GM12878 (cell line): Measurements from ENCODE around the gene SELENOO. TPM values are rescaled to one million over a fixed set of nuclear protein-coding genes. Genes with fewer than 3 reads are reported as not detected.

Experiments
- ASH2L ChIP-seq: fragments of 300-600, 200-600 bp; sonication (generic); IDR thresholded peaks from 2 replicates; pipeline ENCODE4 v1.6.1; 2017; ENCODE audit warnings: low read depth, mild to moderate bottlenecking, borderline replicate concordance
- BCLAF1 ChIP-seq: fragments of 450-650 bp; IDR thresholded peaks from 2 replicates; pipeline ENCODE4 v1.6.1; 2017; ENCODE audit warnings: antibody characterized with exemption, mild to moderate bottlenecking, moderate library complexity
- BRCA1 ChIP-seq: IDR thresholded peaks from 2 replicates; pipeline ENCODE4 v1.6.1; 2011; ENCODE audit warnings: low read depth, low read length, improper control_type of control experiment
- CBFB ChIP-seq: IDR thresholded peaks from 2 replicates; pipeline ENCODE4 v1.6.1; 2016; ENCODE audit warnings: antibody characterized with exemption, low read depth
- CREM ChIP-seq: IDR thresholded peaks from 2 replicates; pipeline ENCODE4 v1.6.1; 2014; ENCODE audit warnings: antibody characterized with exemption, low read depth
- ESRRA ChIP-seq: IDR thresholded peaks from 2 replicates; pipeline ENCODE4 v1.6.1; 2012; ENCODE audit warnings: mild to moderate bottlenecking, low read length, improper control_type of control experiment
- HCFC1 ChIP-seq: fragments of 150-350 bp; IDR thresholded peaks from 2 replicates; pipeline ENCODE4 v1.6.1; 2014; ENCODE audit warnings: low read length
- HDGF ChIP-seq: fragments of 450-650 bp; IDR thresholded peaks from 2 replicates; pipeline ENCODE4 v1.6.1; 2016; ENCODE audit warnings: antibody characterized with exemption
- IKZF2 ChIP-seq, 2 experiments: fragments of 450-650 bp; IDR thresholded peaks; 2 replicates each; pipeline ENCODE4 v1.6.1; 2017; ENCODE audit warnings: mild to moderate bottlenecking in 2 of 2, moderate library complexity in 2 of 2
- IRF5 ChIP-seq: fragments of 450-650 bp; IDR thresholded peaks from 2 replicates; pipeline ENCODE4 v1.6.1; 2017; ENCODE audit warnings: borderline replicate concordance
- MEF2A ChIP-seq: IDR thresholded peaks from 2 replicates; pipeline ENCODE4 v1.6.1; 2011; ENCODE audit warnings: low read depth, mild to moderate bottlenecking, low read length, moderate library complexity; ENCODE audit not compliant: insufficient read depth
- MYB ChIP-seq: fragments of 150-350 bp; IDR thresholded peaks from 2 replicates; pipeline ENCODE4 v1.6.1; 2014; ENCODE audit warnings: mild to moderate bottlenecking, low read depth, low read length, borderline replicate concordance
- PML ChIP-seq: IDR thresholded peaks from 2 replicates; pipeline ENCODE4 v1.6.1; 2012; ENCODE audit warnings: low read length, inconsistent platforms
- POLR2A ChIP-seq: IDR thresholded peaks from 2 replicates; pipeline ENCODE4 v1.6.1; 2011; ENCODE audit warnings: low read depth, mild to moderate bottlenecking, low read length
- POLR2AphosphoS2 ChIP-seq: IDR thresholded peaks from 2 replicates; pipeline ENCODE4 v1.6.1; 2011; ENCODE audit warnings: low read depth, mild to moderate bottlenecking, low read length, improper control_type of control experiment, moderate library complexity
- PRDM15 ChIP-seq: fragments of 450-650 bp; formaldehyde crosslinking; IDR thresholded peaks from 2 replicates; pipeline ENCODE4 v1.4.0; 2020; ENCODE audit warnings: mild to moderate bottlenecking, moderate library complexity
- RUNX3 ChIP-seq: IDR thresholded peaks from 2 replicates; pipeline ENCODE4 v1.6.1; 2012; ENCODE audit warnings: low read length, inconsistent platforms
- SIX5 ChIP-seq: IDR thresholded peaks from 2 replicates; pipeline ENCODE4 v1.6.1; 2011; ENCODE audit warnings: mild to moderate bottlenecking, low read depth, low read length, moderate library complexity; ENCODE audit not compliant: severe bottlenecking
- SRF ChIP-seq, 2 experiments: IDR thresholded peaks; 2 replicates each; pipeline ENCODE4 v1.6.1; 2011; ENCODE audit warnings: low read depth in 2 of 2, low read length in 2 of 2, mild to moderate bottlenecking in 1 of 2, moderate library complexity in 1 of 2
- TCF7 ChIP-seq: IDR thresholded peaks from 2 replicates; pipeline ENCODE4 v1.6.1; 2014; ENCODE audit warnings: antibody characterized with exemption, borderline replicate concordance
- USF2 ChIP-seq: IDR thresholded peaks from 2 replicates; pipeline ENCODE4 v1.6.1; 2011; ENCODE audit warnings: low read depth, low read length, improper control_type of control experiment, borderline replicate concordance
- ZNF274 ChIP-seq: IDR thresholded peaks from one replicate; pipeline ENCODE4 v1.8.0; 2011; ENCODE audit not compliant: insufficient read length, insufficient read depth
- ZNF384 ChIP-seq: IDR thresholded peaks from 2 replicates; pipeline ENCODE4 v1.6.1; 2012; ENCODE audit warnings: low read depth, mild to moderate bottlenecking, low read length, improper control_type of control experiment, borderline replicate concordance
- polyA plus RNA-seq, 11 experiments: library from polyadenylated mRNA; depleted of rRNA in 4 of 11; unstranded in 6 of 11; stranded (reverse) in 5 of 11; fragments of >200 nt; fragmentation: Nextera tagmentation in 4 of 11; fragmentation: Illumina TruSeq in 1 of 11; extraction: Ambion mirVana in 4 of 11; extraction: Trizol in 1 of 11; gene quantifications; 1 replicate in 1 of 11; 2 replicates in 10 of 11; pipeline versions ENCODE4 v1.2.1 to v1.2.3, GENCODE V29; 2011 to 2016; ENCODE audit warnings: inconsistent platforms in 2 of 11, missing spikeins in 2 of 11, low read depth in 1 of 11
- total RNA-seq, 4 experiments: library from RNA; depleted of rRNA in 3 of 4; stranded (reverse); fragments of >200 nt in 3 of 4; fragmentation: Illumina TruSeq in 1 of 4; extraction: Trizol in 1 of 4; gene quantifications; 2 replicates each; pipeline versions ENCODE4 v1.2.1 to v1.2.3, GENCODE V29; 2013 to 2021

SELENOO gene
- total and polyA plus RNA-seq, 10 of the 15 experiments (the other 5 are each of a cell fraction or from before 2014, with no cell fraction given) = 0.42 to 23.3 (median 3.3) TPM

- TF ChIP-seq PRDM15 (CRISPR knock-in tag) (no peak), HCFC1 (no peak; the same call in 1 of the 2 replicates), RUNX3 (peak; percentile 69), IKZF2 (IDR thresholded peaks at IDR 0.05) (no peak; a peak in 1 of 4 replicates), CBFB (0 out of 2 replicates have a peak, but pooled peaks have one; percentile 20), IRF5 (no peak), ZNF384 (no peak), MYB (no peak), ZNF274 (no peak), PML (no peak), BCLAF1 (no peak), ASH2L (no peak), MEF2A (no peak), CREM (no peak), POLR2A (peak; percentile 88), POLR2AphosphoS2 (0 out of 2 replicates have a peak, but pooled peaks have one; percentile 81), USF2 (no peak), SRF (IDR thresholded peaks at IDR 0.05; ENCODE audit: low read depth in 2 of 2, low read length in 2 of 2) (no peak), BRCA1 (peak; percentile 76), HDGF (no peak), ESRRA (no peak), TCF7 (no peak), SIX5 (no peak)
These were observed 50.0 kb downstream of the SELENOO start, which contains the start of gene HDAC10 (continued) for GRCh38 chr22:50250555-50251476.
